Lung (tissue), 5 donors: ENCODE measurements around the gene BIN1. TPM values are rescaled to one million over a fixed set of nuclear protein-coding genes. Genes with fewer than 3 reads are reported as not detected.

Experiments used
- polyA plus RNA-seq, 2 donors: library from polyadenylated mRNA; stranded (reverse); fragments of 200-250 nt; gene quantifications; one replicate each; pipeline ENCODE4 v1.2.1, GENCODE V29; 2013
- small RNA-seq: library from RNA; depleted of rRNA; stranded (forward); fragments of <200 nt; gene quantifications from one replicate; pipeline ENCODE3, GENCODE V24; 2014; ENCODE audit warnings: low replicate concordance
- total RNA-seq, 2 donors: library from RNA; depleted of rRNA in 1 of 2; stranded (reverse); fragments of >200 nt in 1 of 2; gene quantifications; one replicate each; pipeline ENCODE4 v1.2.1, GENCODE V29; 2014 to 2021
- donor health status: Bipolar disorder and iron deficiency.
- donor health status: healthy.
- donor health status: DM: yes; HTN: yes; CAD: no.

The BIN1 gene
- total and polyA plus RNA-seq, 4 donors, result 28.8 to 41.7 (median 36.2) TPM

Small RNAs within 50 kb of the gene (small RNA-seq; reads per million reads assigned to genes)
- not detected for gene RNU7-182P

Other genes with a start within 250 kb of the BIN1 start
- gene TEX51, start 208.3 kb downstream of the BIN1 start, total RNA-seq, result not detected
- not detected for gene TEX51, start 208.3 kb downstream of the BIN1 start, polyA plus RNA-seq
- 1 to 10 TPM in 1 of 2 donors, under 1 TPM in 1; 0.06 to 2.9 TPM for gene CYP27C1, start 113.1 kb upstream of the BIN1 start, total RNA-seq
- gene CYP27C1, start 113.1 kb upstream of the BIN1 start, polyA plus RNA-seq, result under 1 TPM; 0.04 to 0.07 TPM
- 10 to 100 TPM; 35.8 to 60.3 TPM for gene ERCC3, start 187.0 kb upstream of the BIN1 start, total RNA-seq
- 10 to 100 TPM; 18.2 to 30.8 TPM for gene ERCC3, start 187.0 kb upstream of the BIN1 start, polyA plus RNA-seq